Mucosa of stomach (tissue), 1 donor: Measurements from ENCODE around the gene CD320.
"Not testable (repeated sequence)": the region's sequence is repeated elsewhere in the genome, so short reads cannot be mapped to it uniquely, and the experiment has no call there.

Source experiments
- H3K27me3 ChIP-seq: one replicate; pipeline ENCODE4 v1.7.0; 2013; ENCODE audit warnings: mild to moderate bottlenecking, low read length; ENCODE audit not compliant: control insufficient read depth, insufficient read depth
- H3K36me3 ChIP-seq: one replicate; pipeline ENCODE4 v1.7.0; 2013; ENCODE audit warnings: low read length; ENCODE audit not compliant: control insufficient read depth, insufficient read depth
- H3K4me1 ChIP-seq: one replicate; pipeline ENCODE4 v1.7.0; 2013; ENCODE audit warnings: mild to moderate bottlenecking, low read length; ENCODE audit not compliant: control insufficient read depth, insufficient read depth
- H3K4me3 ChIP-seq: one replicate; pipeline ENCODE4 v1.7.0; 2013; ENCODE audit warnings: low read length
- H3K9ac ChIP-seq: one replicate; pipeline ENCODE4 v1.7.0; 2013; ENCODE audit warnings: mild to moderate bottlenecking, low read length, moderate library complexity
- H3K9me3 ChIP-seq: one replicate; pipeline ENCODE4 v1.7.0; 2013; ENCODE audit warnings: mild to moderate bottlenecking, low read length, moderate library complexity; ENCODE audit not compliant: control insufficient read depth
- donor health status: Pancreatic carcinoma.

Gene CD320

DNA sequence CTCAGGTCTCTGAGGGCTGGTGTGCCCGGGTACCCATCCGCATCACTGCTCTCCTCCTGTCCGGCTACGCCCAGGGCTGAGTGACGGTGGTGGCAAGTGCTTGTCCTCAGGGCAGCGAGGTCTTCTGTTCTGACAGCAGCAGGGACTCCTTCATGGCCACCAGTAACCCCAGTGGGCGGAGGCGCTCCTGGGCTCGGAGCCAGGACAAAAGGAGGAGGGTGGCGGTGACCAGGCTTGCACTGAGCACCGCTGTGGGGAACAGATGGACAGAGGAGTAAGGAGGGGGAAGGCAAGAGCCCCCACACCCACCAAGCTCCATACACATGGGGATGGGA lies 5.8 kb downstream of the CD320 start:
- Histone ChIP-seq H3K4me3 (no peak overlapping the region), H3K4me1 (peaks cover 12% of the 10 kb centered on the region), H3K27me3 (no peaks in the 10 kb centered on the region), H3K9ac (no peak overlapping the region), H3K36me3 (no peaks in the 10 kb centered on the region), H3K9me3 (no peaks in the 10 kb centered on the region)

DNA sequence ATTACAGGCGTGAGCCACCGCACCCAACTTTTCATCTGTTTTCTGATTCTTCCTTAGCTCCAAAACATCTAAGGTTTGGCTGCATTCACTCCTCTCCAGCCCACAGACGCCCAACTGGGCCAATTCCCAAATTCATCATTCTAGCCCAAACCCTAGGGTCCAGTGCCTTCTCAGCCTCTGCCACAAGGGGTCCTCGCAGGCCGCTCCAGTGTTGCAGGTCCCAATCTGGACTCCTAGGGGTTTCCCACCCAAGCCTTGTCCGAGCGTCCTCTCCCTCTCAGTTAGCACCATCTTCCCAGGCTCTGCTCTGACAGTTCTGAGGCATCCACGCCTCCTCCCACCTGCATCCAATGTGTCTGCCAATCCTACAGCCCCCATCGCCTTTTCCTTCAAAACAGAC lies 16.8 kb downstream of the CD320 start:
- H3K4me1 ChIP-seq, H3K9ac ChIP-seq, H3K36me3 ChIP-seq, H3K4me3 ChIP-seq, H3K27me3 ChIP-seq, H3K9me3 ChIP-seq: not testable (repeated sequence)

DNA sequence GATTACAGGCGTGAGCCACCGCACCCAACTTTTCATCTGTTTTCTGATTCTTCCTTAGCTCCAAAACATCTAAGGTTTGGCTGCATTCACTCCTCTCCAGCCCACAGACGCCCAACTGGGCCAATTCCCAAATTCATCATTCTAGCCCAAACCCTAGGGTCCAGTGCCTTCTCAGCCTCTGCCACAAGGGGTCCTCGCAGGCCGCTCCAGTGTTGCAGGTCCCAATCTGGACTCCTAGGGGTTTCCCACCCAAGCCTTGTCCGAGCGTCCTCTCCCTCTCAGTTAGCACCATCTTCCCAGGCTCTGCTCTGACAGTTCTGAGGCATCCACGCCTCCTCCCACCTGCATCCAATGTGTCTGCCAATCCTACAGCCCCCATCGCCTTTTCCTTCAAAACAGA lies 31.6 kb downstream of the CD320 start:
- not testable (repeated sequence) for H3K4me1 ChIP-seq, H3K9ac ChIP-seq, H3K27me3 ChIP-seq, H3K4me3 ChIP-seq, H3K9me3 ChIP-seq, H3K36me3 ChIP-seq

DNA sequence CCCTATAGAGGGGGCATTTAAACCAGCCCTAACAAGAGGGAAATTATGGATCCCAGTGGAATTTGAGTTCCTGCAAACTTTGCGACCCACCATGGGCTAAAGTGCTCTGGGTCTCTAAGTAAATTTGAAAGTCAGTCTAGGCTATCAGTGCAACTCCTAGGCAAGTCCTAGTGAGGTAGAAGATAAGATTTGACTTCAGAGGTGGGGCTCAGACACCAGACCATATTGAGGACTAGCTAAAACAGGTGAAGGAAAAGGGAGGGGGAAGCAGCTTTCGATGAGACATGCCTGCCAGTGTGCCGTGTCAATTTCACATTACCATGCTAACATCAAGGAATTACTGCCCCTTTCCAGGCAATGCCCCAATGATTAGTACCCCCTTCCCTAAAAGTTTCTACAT lies 38.4 kb downstream of the CD320 start:
- Histone ChIP-seq H3K9ac (no peak overlapping the region), H3K4me1 (no peaks in the 10 kb centered on the region), H3K4me3 (no peak overlapping the region), H3K9me3 (no peaks in the 10 kb centered on the region), H3K36me3 (no peaks in the 10 kb centered on the region), H3K27me3 (no peaks in the 10 kb centered on the region)

DNA sequence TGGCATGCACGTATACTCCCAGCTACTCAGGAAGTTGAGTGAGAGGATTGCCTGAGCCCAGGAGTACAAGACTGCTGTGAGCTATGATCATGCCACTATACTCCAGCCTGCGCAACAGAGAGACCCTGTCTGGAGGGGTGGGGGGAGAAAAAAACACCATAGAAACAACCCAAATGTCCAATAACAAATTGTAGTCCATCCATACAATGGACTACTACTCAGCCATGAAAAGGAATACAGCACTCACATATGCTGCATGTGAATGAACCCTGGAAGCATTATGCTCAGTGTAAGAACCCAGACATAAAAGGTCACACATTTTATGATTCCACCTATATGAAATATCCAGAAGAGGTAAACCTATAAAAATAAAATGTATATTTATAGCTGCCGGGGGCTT lies 42.3 kb downstream of the CD320 start:
- H3K9me3 ChIP-seq = no peaks in the 10 kb centered on the region
- H3K36me3 ChIP-seq = no peaks in the 10 kb centered on the region
- H3K4me1 ChIP-seq = no peaks in the 10 kb centered on the region
- no peak overlapping the region for H3K9ac ChIP-seq
- H3K27me3 ChIP-seq = no peaks in the 10 kb centered on the region
- no peak overlapping the region for H3K4me3 ChIP-seq

DNA sequence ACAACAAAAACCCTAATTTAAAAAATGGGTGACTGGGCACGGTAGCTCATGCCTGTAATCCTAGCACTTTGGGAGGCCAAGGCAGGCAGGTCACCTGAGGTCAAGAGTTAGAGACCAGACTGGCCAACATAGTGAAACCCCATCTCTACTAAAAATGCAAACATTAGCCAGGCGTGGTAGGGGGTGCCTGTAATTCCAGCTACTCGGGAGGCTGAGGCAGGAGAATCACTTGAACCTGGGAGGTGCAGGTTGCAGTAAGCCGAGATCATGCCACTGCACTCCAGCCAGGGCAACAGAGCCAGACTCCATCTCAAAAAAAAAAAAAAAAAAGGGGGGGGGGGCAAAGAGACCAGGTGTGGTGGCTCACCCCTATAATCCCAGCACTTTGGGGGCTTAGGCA lies 43.9 kb downstream of the CD320 start:
- H3K36me3 ChIP-seq, H3K4me3 ChIP-seq, H3K9ac ChIP-seq, H3K9me3 ChIP-seq, H3K27me3 ChIP-seq, H3K4me1 ChIP-seq: not testable (repeated sequence)

DNA sequence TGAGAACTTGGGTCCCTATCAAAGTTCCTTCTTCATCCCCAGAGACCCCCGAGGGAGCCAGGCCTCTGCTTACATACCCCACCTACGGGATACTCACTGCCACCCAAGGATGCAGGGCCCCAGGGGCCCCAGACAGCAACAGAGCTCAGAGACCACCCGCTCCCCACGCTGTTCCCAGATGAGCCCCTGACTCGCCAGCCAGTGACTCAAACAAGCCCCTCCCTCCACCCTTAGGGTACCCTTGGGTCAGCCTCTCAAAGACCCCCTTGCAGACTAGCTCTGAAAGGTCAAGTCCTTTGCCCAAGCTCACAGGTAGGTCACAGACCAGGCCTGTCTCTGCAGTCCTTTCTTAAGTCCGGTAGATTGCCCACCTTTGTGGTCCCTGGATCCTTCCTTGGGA lies 45.7 kb downstream of the CD320 start:
- no peaks in the 10 kb centered on the region for H3K27me3 ChIP-seq
- H3K9ac ChIP-seq = no peak overlapping the region
- H3K9me3 ChIP-seq = no peaks in the 10 kb centered on the region
- H3K4me1 ChIP-seq = no peaks in the 10 kb centered on the region
- H3K36me3 ChIP-seq = no peaks in the 10 kb centered on the region
- H3K4me3 ChIP-seq = no peak overlapping the region

DNA sequence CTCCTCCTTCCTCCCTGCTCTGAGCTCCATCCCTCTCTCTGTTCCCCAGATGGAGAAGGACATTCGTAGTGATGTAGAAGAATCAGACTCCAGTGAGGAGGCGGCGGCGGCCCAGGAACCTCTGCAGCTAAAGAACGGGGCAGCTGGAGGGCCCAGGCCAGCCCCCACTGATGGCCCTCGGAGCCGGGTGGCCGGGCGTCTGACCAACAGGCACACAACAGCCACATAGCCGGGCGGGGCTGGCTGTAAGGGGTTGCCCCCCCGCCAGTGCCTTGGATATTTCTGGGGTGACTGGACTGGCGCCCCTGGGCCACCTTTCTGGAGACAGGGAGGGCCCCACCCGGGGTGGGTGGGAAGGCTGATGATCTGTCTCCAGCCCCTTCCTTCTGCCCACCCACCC lies 46.3 kb downstream of the CD320 start:
- H3K27me3 ChIP-seq = no peaks in the 10 kb centered on the region
- no peak overlapping the region for H3K9ac ChIP-seq
- H3K4me1 ChIP-seq = no peaks in the 10 kb centered on the region
- H3K9me3 ChIP-seq = no peaks in the 10 kb centered on the region
- no peak overlapping the region for H3K4me3 ChIP-seq
- H3K36me3 ChIP-seq = no peaks in the 10 kb centered on the region

DNA sequence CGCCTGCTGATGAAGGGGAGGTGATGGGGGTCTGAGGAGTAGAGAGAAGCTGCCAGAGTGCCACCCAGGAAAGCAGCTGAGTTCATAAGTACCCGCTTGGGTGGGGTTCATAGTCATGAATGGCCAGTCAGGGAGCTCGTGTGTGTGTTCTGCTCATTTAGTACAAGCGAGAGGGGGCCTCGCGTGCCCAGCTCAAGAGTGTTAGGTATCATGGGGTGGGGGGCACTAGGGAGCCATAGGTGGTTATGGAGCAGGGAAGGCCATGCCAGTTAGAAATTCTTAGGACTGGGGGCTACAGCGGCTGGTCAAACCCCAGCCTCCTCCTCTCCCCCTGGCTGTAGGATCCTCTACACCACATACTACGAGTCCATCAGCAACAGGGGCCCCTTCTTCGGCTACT lies 46.8 kb downstream of the CD320 start:
- H3K4me3 ChIP-seq = no peak overlapping the region
- H3K27me3 ChIP-seq = no peaks in the 10 kb centered on the region
- H3K36me3 ChIP-seq = no peaks in the 10 kb centered on the region
- no peaks in the 10 kb centered on the region for H3K4me1 ChIP-seq
- H3K9ac ChIP-seq = no peak overlapping the region
- no peaks in the 10 kb centered on the region for H3K9me3 ChIP-seq

DNA sequence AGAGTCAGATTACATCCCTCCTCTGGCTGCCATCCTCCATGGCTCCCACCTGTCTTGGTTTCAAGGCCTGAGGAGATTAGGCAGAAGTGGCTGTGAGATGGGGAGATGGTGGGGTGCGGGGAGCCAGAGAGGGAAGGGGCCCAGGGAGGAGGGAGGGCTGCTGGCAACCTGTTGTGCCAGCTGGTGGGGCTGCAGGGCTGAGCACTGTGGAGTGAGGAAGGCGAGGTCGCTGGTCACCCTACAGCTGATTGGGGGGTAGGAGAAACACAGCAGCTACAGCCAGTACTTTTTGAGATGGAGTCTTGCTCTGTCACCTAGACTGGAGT lies 48.3 kb downstream of the CD320 start:
- no peak overlapping the region for H3K4me3 ChIP-seq
- no peak overlapping the region for H3K9ac ChIP-seq
- no peaks in the 10 kb centered on the region for H3K36me3 ChIP-seq
- no peaks in the 10 kb centered on the region for H3K27me3 ChIP-seq
- H3K4me1 ChIP-seq = no peaks in the 10 kb centered on the region
- no peaks in the 10 kb centered on the region for H3K9me3 ChIP-seq

DNA sequence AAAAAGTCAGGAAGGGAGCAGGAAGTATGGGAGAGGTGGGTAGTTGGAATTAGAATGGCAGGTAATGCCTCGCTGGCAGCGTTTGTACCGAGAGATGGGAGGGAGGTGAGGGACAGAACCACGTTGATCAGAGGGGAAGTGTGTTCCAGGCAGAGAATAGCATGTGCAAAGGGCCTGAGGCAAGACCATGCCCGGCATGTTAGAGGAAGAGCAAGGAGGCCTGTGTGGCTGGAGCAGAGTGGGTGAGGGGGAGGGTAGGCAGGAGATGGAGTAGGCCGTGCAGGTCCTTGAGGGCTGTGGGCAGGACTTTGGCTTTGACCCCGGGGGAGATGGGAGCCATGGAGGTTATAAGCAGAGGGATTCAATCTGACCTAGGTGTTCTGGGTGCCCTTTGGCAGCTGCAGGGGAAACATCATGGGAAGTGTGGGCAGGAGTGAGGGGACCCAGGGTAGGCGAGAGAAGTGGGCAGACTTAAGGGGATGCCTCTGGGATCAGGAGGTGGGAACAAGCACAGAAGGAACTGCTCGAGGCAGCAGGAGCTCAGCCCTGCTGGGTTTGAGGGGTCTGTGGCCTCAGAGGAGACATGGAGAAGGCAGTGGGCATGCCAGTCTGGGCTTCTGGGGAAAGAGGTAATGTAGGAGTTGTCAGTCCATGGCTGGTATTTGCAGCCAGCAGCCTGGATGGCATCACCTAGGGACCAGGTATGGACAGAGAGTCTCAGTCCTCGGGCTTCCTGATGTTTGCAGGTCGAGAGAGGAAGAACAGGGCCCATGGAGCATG lies 48.8 kb downstream of the CD320 start:
- H3K4me1 ChIP-seq = no peaks in the 10 kb centered on the region
- H3K9ac ChIP-seq = no peak overlapping the region
- no peaks in the 10 kb centered on the region for H3K36me3 ChIP-seq
- H3K9me3 ChIP-seq = no peaks in the 10 kb centered on the region
- no peaks in the 10 kb centered on the region for H3K27me3 ChIP-seq
- H3K4me3 ChIP-seq = no peak overlapping the region

DNA sequence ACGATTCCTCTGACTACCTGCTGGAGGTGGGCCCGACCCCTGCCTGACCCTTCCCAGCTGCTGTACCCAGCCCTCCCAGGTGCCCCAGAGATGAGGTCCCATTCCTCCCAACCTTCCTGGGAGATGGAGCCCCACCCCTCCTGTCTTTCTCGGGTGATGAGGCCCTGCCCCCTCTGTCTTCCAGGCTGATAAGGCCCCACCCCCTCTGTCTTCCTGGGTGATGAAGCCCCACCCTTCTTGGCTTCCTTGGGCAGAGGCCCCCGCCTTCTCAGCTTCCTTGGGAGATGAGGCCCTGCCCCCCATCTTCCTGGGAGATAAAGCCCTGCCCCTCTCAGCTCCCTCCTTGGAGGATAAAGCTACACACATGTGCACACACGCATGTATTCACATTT lies 51.1 kb downstream of the CD320 start:
- Histone ChIP-seq H3K9ac (no peak overlapping the region), H3K9me3 (no peaks in the 10 kb centered on the region), H3K36me3 (no peaks in the 10 kb centered on the region), H3K4me3 (no peak overlapping the region), H3K4me1 (no peaks in the 10 kb centered on the region), H3K27me3 (no peaks in the 10 kb centered on the region)

DNA sequence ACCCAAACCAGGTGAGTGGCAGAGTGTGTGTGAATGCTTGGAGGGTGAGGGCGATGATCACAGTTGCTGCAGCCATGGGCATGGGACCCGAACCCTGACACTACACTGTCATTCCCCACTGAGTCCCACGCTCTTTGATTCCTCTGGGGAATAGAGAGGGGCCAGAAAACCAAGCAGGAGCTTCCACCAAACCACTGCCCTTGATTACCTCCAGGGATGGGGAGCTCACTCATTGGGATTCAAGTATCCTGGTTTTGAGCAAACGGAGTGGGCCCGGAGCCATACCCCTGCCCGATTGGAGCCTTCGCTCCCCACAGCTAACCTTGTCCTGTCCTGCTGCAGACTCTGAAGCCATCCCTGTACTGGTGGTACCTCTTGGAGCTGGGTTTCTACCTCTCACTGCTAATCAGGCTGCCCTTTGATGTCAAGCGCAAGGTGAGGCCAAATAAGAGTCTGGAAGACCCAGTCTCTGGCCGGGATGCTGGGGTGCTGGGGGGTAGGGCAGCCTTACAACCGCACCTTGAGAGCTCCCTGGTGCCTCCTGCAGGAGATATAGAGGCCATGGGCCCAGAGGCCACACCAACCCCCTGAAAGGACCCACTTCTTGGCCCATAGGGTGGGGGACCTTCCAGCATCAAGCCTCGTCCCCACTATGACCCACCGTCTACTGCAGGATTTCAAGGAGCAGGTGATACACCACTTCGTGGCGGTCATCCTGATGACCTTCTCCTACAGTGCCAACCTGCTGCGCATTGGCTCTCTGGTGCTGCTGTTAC lies 51.7 kb downstream of the CD320 start:
- Histone ChIP-seq H3K4me3 (no peak overlapping the region), H3K9ac (no peak overlapping the region), H3K36me3 (no peaks in the 10 kb centered on the region), H3K4me1 (no peaks in the 10 kb centered on the region), H3K9me3 (no peaks in the 10 kb centered on the region), H3K27me3 (no peaks in the 10 kb centered on the region)
